ENCODE measurements around the gene ICE2.

GRCh38 chr15:60396958-60397771, 81.8 kb downstream of the ICE2 start:
- TF ChIP-seq FOXA1 (IDR thresholded peaks at IDR 0.05) = no peak
- no peak for TF ChIP-seq ELF4 (IDR thresholded peaks at IDR 0.05)
- TF ChIP-seq ZNF384 (IDR thresholded peaks at IDR 0.05) = no peak
- no peak for TF ChIP-seq BHLHE40 (IDR thresholded peaks at IDR 0.05; ENCODE audit: borderline replicate concordance)
- TF ChIP-seq ARNT (IDR thresholded peaks at IDR 0.05) = no peak
- TF ChIP-seq SP1 (IDR thresholded peaks at IDR 0.05) = no peak
- no peak for TF ChIP-seq HDGF (IDR thresholded peaks at IDR 0.05; ENCODE audit: borderline replicate concordance)
- TF ChIP-seq FOXM1 (IDR thresholded peaks at IDR 0.05; ENCODE audit: borderline replicate concordance) = no peak
- TF ChIP-seq FOXK2 (IDR thresholded peaks at IDR 0.05) = no peak
- no peak for TF ChIP-seq CTBP1 (IDR thresholded peaks at IDR 0.05; ENCODE audit: borderline replicate concordance)
- no peak for TF ChIP-seq SUZ12 (IDR thresholded peaks at IDR 0.05)
- no peak for TF ChIP-seq TARDBP (IDR thresholded peaks at IDR 0.05)

Data from HEK293T (cell line).